Measurements from ENCODE around the gene NAA25.

DNA sequence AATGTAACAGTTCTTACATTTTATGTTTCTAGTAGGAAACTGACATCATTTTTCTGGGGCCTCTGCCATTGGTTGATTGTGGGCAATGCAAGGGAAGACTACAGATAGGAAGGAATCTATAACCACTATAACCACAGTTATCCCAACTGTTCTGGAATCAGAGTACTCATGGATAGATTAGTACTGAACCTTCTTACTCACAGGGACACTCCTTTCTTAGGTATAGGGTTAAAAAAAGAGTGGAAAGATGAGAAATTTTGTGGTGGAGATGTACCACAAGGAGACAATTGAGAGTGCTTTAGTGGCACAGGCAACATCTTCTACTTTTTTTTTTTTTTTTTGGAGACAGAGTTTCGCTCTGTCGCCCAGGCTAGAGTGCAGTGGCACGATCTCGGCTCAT, 116.6 kb downstream of the NAA25 start:
- TF ChIP-seq EZH2 (IDR thresholded peaks at IDR 0.05), result no peak
- no peak for TF ChIP-seq POLR2AphosphoS5 (IDR thresholded peaks at IDR 0.05; ENCODE audit: borderline replicate concordance, low read depth, low read length)
- TF ChIP-seq FOXP2 (optimal IDR thresholded peaks at IDR 0.05; ENCODE audit: control extremely low read depth, extremely low read length, insufficient read depth), result no peak
